Measurements from ENCODE around the gene DSCAM.

Gene DSCAM

DNA sequence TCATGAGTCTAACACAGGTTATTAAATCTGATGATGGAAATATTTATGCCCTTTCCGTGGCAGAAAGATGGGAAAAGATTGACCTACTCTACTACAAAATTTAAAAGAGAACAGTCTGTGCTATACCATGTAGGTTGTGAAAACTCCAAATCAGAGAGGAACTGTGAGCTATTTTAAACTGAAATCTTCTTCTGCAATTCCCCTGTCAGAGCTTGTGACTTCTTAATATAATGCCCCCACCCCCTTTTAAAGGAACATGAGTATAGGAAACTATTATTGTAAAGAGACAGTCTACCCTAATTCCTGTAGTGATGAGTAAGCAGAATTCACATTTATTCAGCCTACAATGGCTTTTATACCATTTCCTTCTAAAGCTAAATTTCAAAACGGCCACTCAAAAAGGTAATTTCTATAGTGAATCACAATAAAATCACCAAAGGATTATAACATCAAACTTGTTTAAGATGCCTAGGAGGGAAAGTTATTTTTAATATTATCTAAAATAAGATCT is 11.7 kb downstream of the DSCAM start:
- Histone ChIP-seq H3K36me3 (replicated peaks) (no peaks in the 10 kb centered on the region), H3K4me3 (ENCODE audit: low read depth, low read length) (no peak overlapping the region), H3K27me3 (replicated peaks) (no peaks in the 10 kb centered on the region), H3K27ac (no peak overlapping the region)
- in situ Hi-C loops (cut with HindIII; ENCODE audit: low pct_ligation_motif_present, low sequenced_read_pairs): no loop called here
- no peak for DNase-seq
- TF ChIP-seq, protein P1, sequence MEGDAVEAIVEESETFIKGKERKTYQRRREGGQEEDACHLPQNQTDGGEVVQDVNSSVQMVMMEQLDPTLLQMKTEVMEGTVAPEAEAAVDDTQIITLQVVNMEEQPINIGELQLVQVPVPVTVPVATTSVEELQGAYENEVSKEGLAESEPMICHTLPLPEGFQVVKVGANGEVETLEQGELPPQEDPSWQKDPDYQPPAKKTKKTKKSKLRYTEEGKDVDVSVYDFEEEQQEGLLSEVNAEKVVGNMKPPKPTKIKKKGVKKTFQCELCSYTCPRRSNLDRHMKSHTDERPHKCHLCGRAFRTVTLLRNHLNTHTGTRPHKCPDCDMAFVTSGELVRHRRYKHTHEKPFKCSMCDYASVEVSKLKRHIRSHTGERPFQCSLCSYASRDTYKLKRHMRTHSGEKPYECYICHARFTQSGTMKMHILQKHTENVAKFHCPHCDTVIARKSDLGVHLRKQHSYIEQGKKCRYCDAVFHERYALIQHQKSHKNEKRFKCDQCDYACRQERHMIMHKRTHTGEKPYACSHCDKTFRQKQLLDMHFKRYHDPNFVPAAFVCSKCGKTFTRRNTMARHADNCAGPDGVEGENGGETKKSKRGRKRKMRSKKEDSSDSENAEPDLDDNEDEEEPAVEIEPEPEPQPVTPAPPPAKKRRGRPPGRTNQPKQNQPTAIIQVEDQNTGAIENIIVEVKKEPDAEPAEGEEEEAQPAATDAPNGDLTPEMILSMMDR (IDR thresholded peaks at IDR 0.05; ENCODE audit: low read depth, low read length, missing control alignments): no peak

DNA sequence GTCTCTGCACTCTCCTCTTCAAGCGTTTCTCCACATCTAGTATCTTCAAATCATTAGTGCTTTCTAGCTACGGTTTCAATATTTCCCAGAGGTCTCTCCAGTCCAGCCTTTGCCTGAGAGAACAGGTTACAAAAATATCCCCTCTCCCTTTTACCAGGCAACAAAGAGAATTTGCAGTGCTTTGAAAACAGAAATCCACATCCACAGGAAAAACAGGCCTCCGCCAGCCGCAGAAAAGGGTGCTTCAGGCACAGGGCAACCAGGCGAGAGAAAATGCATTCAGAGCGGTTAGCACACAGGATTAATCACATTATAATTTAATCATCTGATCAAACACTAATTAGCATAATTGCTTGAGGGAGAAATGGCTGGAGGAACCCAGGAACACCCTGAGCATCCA is 13.8 kb downstream of the DSCAM start:
- H3K4me3 ChIP-seq (ENCODE audit: low read depth, low read length): no peak overlapping the region
- no peaks in the 10 kb centered on the region for H3K27me3 ChIP-seq (replicated peaks)
- DNase-seq: no peak
- no peak overlapping the region for H3K27ac ChIP-seq
- in situ Hi-C loops (cut with HindIII; ENCODE audit: low pct_ligation_motif_present, low sequenced_read_pairs): no loop called here
- no peaks in the 10 kb centered on the region for H3K36me3 ChIP-seq (replicated peaks)
- TF ChIP-seq, protein P1 (IDR thresholded peaks at IDR 0.05; ENCODE audit: low read depth, low read length, missing control alignments): no peak

DNA sequence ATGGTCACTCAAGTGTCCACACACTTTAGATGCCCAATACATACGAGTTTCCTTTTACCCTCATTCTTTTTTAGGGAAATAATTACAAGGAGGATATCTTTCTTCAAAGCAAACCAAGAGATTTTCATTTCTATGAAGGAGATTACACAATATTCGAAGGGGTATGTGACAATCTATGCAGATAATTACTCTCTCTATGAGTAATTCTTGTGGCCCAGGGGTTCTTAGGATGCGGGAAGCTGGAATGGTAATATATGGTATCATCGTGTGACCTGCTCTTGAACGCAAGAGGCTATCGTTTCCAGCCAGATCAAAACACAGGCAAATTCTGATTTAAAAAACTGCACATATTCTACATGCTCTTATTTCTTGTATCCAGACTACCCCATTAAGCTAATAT is 14.6 kb downstream of the DSCAM start:
- no peaks in the 10 kb centered on the region for H3K27me3 ChIP-seq (replicated peaks)
- in situ Hi-C loops (cut with HindIII; ENCODE audit: low pct_ligation_motif_present, low sequenced_read_pairs): no loop called here
- no peak overlapping the region for H3K27ac ChIP-seq
- no peak overlapping the region for H3K4me3 ChIP-seq (ENCODE audit: low read depth, low read length)
- no peaks in the 10 kb centered on the region for H3K36me3 ChIP-seq (replicated peaks)
- TF ChIP-seq, protein P1 (IDR thresholded peaks at IDR 0.05; ENCODE audit: low read depth, low read length, missing control alignments): no peak
- DNase-seq: no peak

- in situ Hi-C loops (cut with HindIII; ENCODE audit: low pct_ligation_motif_present, low sequenced_read_pairs): no loop called here
- Histone ChIP-seq H3K27ac (no peak overlapping the region), H3K36me3 (replicated peaks) (no peaks in the 10 kb centered on the region), H3K27me3 (replicated peaks) (no peaks in the 10 kb centered on the region), H3K4me3 (ENCODE audit: low read depth, low read length) (no peak overlapping the region)
- TF ChIP-seq, protein P1 (IDR thresholded peaks at IDR 0.05; ENCODE audit: low read depth, low read length, missing control alignments): no peak
- DNase-seq: no peak
Observed at GRCh38 chr21:40830836-40831235, 16.1 kb downstream of the DSCAM start.

GRCh38 chr21:40829791-40830190 is 17.2 kb downstream of the DSCAM start:
- no peaks in the 10 kb centered on the region for H3K36me3 ChIP-seq (replicated peaks)
- TF ChIP-seq, protein P1 (IDR thresholded peaks at IDR 0.05; ENCODE audit: low read depth, low read length, missing control alignments): no peak
- H3K27ac ChIP-seq: no peak overlapping the region
- in situ Hi-C loops (cut with HindIII; ENCODE audit: low pct_ligation_motif_present, low sequenced_read_pairs): no loop called here
- no peak for DNase-seq
- no peaks in the 10 kb centered on the region for H3K27me3 ChIP-seq (replicated peaks)
- H3K4me3 ChIP-seq (ENCODE audit: low read depth, low read length): no peak overlapping the region

DNA sequence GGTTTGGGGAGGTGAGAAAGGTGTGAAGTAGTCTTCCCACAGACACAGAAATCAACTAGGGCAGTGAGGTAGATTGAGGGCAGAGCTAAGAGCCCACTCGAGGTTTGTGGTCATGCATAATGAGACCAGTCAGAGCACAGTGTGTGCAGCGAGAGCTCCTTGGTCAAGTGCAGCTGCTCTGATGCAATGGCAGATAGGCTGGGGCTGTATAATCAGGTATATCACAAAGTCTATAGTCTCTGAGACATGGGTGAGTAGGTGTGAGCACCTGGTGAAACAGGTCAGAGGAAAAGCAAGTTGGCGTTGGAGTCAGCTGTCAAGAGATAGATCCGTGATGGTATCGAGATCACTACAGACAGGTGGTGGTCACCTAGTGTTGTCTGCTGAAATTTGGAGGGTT is 17.6 kb downstream of the DSCAM start:
- Histone ChIP-seq H3K36me3 (replicated peaks) (no peaks in the 10 kb centered on the region), H3K27me3 (replicated peaks) (no peaks in the 10 kb centered on the region), H3K4me3 (ENCODE audit: low read depth, low read length) (no peak overlapping the region), H3K27ac (no peak overlapping the region)
- in situ Hi-C loops (cut with HindIII; ENCODE audit: low pct_ligation_motif_present, low sequenced_read_pairs): no loop called here
- DNase-seq: no peak
- TF ChIP-seq, protein P1 (IDR thresholded peaks at IDR 0.05; ENCODE audit: low read depth, low read length, missing control alignments): no peak
